Neural crest cell (in vitro differentiated cells): ENCODE measurements around the gene AMOTL1. TPM values are rescaled to one million over a fixed set of nuclear protein-coding genes. Genes with fewer than 3 reads are reported as not detected.

Source experiments
- DNase-seq: peaks from one replicate; pipeline ENCODE4 v3.0.0; 2021; ENCODE audit warnings: low read depth, mixed read lengths, low spot score
- H3K27ac Mint-ChIP-seq: one replicate; pipeline ENCODE4 v1.8.0; 2021; ENCODE audit warnings: mild to moderate bottlenecking, mixed read lengths; ENCODE audit not compliant: unreplicated experiment
- H3K27me3 Mint-ChIP-seq: 2 replicates; pipeline ENCODE4 v1.8.0; 2021; ENCODE audit warnings: low read depth, mild to moderate bottlenecking, mixed read lengths
- H3K36me3 Mint-ChIP-seq: 2 replicates; pipeline ENCODE4 v1.8.0; 2021; ENCODE audit warnings: low read depth, mild to moderate bottlenecking, mixed read lengths
- H3K4me1 Mint-ChIP-seq: 2 replicates; pipeline ENCODE4 v1.8.0; 2021; ENCODE audit warnings: mixed read lengths
- H3K4me3 Mint-ChIP-seq: one replicate; pipeline ENCODE4 v1.8.0; 2021; ENCODE audit warnings: mild to moderate bottlenecking, mixed read lengths
- H3K9me3 Mint-ChIP-seq: 2 replicates; pipeline ENCODE4 v1.8.0; 2021; ENCODE audit warnings: mixed read lengths
- CTCF ChIP-seq: fragments of 200-600 bp; sonication (generic); conservative IDR thresholded peaks from 2 replicates; pipeline ENCODE4 v1.5.0; 2021; ENCODE audit warnings: antibody characterized with exemption, mild to moderate bottlenecking
- total RNA-seq: library from RNA; stranded (reverse); gene quantifications from 2 replicates; pipeline ENCODE4 v1.2.1, GENCODE V29; 2021

The AMOTL1 gene
- total RNA-seq, 1 donor from 2014 or later = 67.5 TPM

- Mint-ChIP-seq H3K36me3 (no peaks in the 10 kb centered on the region), H3K9me3 (no peaks in the 10 kb centered on the region), H3K27ac (no peak overlapping the region), H3K4me3 (no peak overlapping the region), H3K27me3 (no peaks in the 10 kb centered on the region), H3K4me1 (peaks cover 20% of the 10 kb centered on the region)
- TF ChIP-seq CTCF = no peak
- DNase-seq = no peak
These were observed 40.3 kb upstream of the AMOTL1 start for GRCh38 chr11:94727819-94728218.

- Mint-ChIP-seq H3K9me3 (no peaks in the 10 kb centered on the region), H3K27ac (no peak overlapping the region), H3K4me1 (peaks cover 27% of the 10 kb centered on the region), H3K36me3 (no peaks in the 10 kb centered on the region), H3K4me3 (no peak overlapping the region), H3K27me3 (no peaks in the 10 kb centered on the region)
- no peak for TF ChIP-seq CTCF
- DNase-seq = no peak
These were observed 39.6 kb upstream of the AMOTL1 start for GRCh38 chr11:94728541-94728940.

GRCh38 chr11:94728966-94729751, 39.0 kb upstream of the AMOTL1 start:
- no peaks in the 10 kb centered on the region for H3K27me3 Mint-ChIP-seq
- no peak for DNase-seq
- H3K4me1 Mint-ChIP-seq = peaks cover 31% of the 10 kb centered on the region
- no peak overlapping the region for H3K4me3 Mint-ChIP-seq
- no peaks in the 10 kb centered on the region for H3K9me3 Mint-ChIP-seq
- H3K27ac Mint-ChIP-seq = no peak overlapping the region
- H3K36me3 Mint-ChIP-seq = no peaks in the 10 kb centered on the region
- TF ChIP-seq CTCF = no peak

- Mint-ChIP-seq H3K27ac (no peak overlapping the region), H3K4me3 (no peak overlapping the region), H3K9me3 (no peaks in the 10 kb centered on the region), H3K36me3 (no peaks in the 10 kb centered on the region), H3K27me3 (no peaks in the 10 kb centered on the region), H3K4me1 (peaks cover 40% of the 10 kb centered on the region)
- DNase-seq = no peak
- no peak for TF ChIP-seq CTCF
These were observed 38.0 kb upstream of the AMOTL1 start for GRCh38 chr11:94730153-94730552.

- DNase-seq = no peak
- Mint-ChIP-seq H3K27ac (peak overlapping the region; percentile 66), H3K4me1 (peaks cover 41% of the 10 kb centered on the region), H3K9me3 (no peaks in the 10 kb centered on the region), H3K36me3 (no peaks in the 10 kb centered on the region), H3K27me3 (no peaks in the 10 kb centered on the region), H3K4me3 (no peak overlapping the region)
- no peak for TF ChIP-seq CTCF
These were observed 36.1 kb upstream of the AMOTL1 start for GRCh38 chr11:94731880-94732601.
